Stimulated activated CD8-positive, alpha-beta memory T cell treated with anti-CD3 and anti-CD28 coated beads, Interleukin-7, amount 100 ng/mL, for 1 hour (primary cell): ENCODE results near the gene KIAA1671.
A peak's percentile ranks its signal among the peaks of the same experiment; 100 is the strongest.
"Not testable (repeated sequence)": the region's sequence is repeated elsewhere in the genome, so short reads cannot be mapped to it uniquely, and the experiment has no call there.

Source experiments
- DNase-seq, 2 donors: peaks; one replicate each; pipeline ENCODE4 v3.0.0-alpha.2; 2020; ENCODE audit warnings: low read depth in 2 of 2

The KIAA1671 gene

DNA sequence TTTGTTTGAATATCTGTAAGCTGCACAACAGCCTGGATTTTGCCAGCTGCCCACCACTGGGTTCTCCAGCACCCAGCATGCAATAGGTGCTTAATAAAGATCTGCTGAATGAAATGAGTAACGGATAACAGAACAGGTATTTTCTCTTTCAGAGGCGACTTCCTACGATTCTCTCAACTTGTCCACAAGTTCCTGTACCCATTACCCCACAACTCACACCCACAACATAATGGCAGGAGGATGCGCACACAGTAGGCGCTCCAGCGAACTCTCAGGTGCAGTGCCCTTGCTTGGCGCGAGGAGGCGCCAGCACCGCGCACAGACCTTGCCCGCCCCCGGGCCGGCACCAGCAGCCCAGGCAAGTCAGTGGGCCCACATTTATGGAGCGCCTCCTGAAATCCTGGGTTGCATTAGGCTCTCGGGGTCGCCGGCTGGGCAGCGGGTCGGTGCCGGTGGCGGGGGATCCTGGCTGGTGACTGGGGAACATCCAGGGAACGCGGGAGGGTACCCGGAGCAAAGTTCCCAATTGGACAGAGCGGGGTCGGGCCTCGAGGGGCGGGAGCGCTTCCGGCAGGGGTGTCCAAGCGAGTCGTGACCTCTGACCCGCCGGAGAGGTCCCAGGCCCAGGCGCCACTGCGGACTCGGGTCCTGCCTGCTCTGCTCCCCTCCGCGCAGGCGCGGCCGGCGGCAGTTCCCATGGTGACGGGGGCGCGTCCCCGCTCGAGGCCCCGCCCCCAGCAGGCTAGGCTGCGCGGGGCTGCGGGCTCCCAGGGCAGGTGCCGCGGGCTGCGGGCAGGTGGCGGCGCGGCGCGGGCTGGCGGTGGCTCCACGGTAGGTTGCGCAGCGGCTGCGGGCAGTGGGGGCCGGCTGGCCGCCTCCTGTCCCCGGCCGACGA, at the start of gene KIAA1671:
TSS of gene KIAA1671 (plus strand) at position 775 of the 895 bp plus-strand sequence. CDS start 75,284 bp downstream, outside the sequence.
- peak; percentile 66 to 73 for DNase-seq

DNA sequence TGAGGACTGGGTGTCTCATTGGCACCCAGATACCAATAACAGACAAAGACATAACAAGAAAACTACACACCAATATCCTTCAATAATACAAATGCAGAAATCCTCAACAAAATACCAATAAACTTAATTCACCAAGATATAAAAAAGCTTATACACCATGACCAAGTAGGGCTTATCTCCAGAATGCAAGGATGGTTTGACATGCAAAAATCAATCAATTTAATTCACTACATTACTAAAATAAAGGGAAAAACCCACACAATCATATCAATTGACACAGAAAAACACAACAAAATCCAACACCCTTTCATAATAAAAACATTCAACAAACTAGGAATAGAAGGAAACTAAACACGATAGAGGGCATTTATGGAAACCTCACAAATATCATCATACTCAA, 46.6 kb upstream of the KIAA1671 start:
- DNase-seq: no peak

GRCh38 chr22:24907101-24907500, 45.4 kb upstream of the KIAA1671 start:
- not testable (repeated sequence) for DNase-seq

DNA sequence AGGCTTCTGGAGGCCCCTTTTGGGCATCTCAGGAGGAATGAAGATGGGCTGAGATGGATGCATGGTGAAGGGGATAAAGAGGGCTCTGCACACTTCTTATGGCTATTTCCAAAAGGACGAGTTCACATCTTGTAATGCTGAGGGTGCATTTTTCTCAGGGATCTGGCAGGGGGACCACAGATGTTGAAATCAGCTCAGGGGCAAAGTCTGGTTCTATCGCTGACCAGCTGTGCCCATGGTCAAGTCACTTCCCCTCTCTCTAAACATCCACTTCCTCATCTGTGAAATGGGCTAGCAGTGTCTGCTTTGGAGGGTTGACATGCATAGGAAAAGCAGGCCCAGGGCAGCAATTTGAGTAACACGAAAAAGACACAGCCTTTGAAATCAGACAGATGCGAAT, 32.5 kb upstream of the KIAA1671 start:
- no peak for DNase-seq

DNA sequence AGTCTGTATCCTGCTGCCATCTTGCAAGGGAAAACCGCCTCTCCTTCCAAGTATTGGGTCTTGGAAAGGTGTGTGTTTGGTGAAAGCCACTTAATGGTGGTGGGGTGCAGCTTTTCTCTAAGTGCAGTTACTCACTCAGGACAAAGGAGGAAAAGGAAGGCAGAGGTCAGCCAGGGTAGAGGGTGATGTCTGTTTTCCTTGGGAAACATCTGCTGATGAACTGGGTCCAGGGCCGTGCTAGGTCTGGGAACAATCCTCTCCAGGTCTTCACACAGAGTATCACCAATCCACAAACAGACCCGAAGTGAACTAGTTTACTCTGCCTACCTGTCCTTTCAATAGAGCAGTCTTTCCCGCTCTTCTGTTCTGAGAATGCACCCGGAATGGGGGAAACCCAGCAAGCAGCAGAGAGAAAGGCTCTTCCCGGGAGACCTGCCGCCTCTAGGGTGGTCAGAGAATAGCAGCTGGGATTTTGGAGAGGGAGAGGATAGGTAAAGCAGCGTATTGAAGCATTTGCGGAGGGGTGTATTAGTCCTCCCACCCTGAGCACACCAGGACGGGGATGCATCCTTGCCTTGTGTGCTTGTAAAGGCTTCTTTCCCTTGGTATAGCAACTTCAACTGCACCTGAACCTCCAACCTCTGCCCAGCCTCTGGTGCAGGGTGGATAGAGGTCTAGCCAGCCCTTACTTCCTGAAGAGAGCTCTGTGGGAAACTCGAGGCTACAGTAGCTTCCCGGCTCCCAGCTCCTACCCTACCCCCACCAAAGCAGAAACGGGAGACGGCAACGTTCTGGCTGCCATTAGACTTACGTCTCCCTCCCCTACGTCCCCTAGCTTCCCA, 26.7 kb upstream of the KIAA1671 start:
- DNase-seq: no peak

- no peak for DNase-seq
Measured at GRCh38 chr22:24926428-24926725, 26.1 kb upstream of the KIAA1671 start.

- no peak for DNase-seq
Measured at GRCh38 chr22:24926849-24927579, 25.5 kb upstream of the KIAA1671 start.

DNA sequence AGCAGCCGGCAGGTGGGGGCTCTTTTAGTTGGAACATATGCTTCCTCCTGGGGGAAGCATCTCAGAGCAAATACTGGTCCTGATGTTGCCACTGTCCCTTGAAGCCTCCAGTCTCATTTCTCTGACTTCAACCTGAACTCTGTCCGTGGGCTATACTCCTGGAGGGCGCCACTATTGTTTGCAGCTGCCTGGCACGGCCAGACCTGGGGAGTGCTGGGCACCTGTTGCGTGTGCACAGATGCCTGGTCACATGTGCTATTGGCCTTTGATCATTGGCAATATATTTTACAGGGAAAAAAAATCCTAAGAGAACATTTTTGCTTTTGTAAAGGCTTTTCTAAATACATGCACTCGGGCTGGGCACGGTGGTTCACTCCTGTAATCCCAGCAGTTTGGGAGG, 24.2 kb upstream of the KIAA1671 start:
- DNase-seq: no peak

DNA sequence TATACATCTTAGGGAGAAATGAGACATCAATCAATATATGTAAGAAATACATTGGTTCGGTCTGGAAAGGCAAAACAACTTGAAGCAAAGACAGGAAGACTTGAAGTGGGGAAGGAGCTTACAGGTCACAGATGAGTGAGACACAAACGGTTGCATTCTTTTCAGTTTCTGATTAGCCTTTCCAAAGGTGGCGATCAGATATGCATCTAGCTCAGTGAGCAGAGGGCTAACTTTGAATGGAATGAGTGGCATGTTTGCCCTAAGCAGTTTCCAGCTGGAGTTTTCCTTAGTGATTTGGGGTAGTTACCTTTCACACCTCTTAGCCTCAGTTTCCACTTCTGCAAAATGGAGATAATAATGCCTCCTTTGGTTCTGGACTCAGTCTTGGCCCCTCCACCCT, 21.8 kb upstream of the KIAA1671 start:
- no peak for DNase-seq

DNA sequence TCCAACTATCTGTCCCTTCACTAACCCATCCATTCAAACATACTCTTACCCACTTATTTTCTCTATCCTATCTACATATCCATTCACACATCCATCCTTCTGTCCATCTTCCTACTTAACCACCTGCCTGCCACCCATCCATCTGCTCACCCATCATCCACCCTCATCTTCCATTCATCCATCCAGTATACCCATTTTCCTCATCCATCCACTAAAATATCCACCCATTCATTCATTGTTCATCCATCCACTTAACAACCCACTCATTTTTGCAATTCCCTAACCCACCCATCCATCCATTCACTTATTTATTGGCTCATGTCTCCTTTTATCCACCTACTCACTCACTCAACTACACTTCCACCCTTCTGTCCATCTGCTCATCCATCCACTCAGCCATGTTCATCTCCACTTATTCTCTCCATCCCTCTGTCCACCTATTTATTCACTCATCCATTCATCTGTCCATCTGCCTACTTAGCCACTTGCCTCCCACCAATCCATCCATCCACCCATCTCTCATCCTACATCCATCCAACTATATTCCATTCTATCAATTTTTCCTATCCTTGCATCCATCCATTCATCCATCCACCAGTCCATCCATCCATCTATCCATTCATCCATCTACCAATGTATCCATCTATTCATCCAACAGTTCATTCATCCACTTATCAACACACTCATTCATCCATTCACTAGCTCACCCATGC, 16.6 kb upstream of the KIAA1671 start:
- no peak for DNase-seq

DNA sequence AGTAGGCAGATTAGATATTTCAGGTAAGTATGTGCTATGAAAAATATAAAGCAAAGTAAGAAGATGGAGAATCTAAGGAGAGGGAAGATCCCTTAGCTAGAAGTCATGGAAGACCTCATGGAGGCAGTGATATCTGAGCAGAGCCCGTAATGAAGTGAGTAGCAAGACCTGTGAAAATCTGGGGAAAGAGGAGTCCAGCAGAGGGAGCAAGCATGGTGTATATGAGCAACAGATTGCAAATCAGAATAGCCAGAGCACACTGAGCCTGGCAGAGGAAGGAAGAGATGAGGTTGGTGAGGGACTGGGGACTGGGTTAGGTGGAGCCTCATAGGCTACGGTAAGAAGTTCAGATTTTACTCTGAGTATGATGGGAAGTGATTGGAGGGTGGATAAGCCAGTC, 15.4 kb upstream of the KIAA1671 start:
- no peak for DNase-seq

- no peak for DNase-seq
Measured at GRCh38 chr22:24938741-24939341, 13.7 kb upstream of the KIAA1671 start.

DNA sequence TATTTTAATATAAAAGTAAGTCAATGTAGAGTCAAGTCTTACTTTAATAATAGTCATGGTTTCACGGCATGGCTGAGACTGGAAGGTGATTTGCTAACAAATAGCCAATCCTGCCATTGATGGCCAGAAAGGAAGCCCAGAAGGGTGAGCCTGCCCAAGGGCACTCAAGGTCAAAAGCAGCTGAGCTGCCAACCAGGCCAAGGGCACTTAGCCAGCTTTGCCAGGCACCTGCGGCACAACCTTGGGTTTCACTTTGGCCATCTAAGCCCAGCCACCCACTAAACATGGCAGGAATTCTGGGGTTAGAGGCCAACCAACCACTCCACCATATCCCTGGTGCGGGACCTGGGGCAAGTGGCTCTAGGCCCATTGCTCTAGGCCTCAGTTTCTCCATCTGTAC, 10.2 kb upstream of the KIAA1671 start:
- no peak for DNase-seq

DNA sequence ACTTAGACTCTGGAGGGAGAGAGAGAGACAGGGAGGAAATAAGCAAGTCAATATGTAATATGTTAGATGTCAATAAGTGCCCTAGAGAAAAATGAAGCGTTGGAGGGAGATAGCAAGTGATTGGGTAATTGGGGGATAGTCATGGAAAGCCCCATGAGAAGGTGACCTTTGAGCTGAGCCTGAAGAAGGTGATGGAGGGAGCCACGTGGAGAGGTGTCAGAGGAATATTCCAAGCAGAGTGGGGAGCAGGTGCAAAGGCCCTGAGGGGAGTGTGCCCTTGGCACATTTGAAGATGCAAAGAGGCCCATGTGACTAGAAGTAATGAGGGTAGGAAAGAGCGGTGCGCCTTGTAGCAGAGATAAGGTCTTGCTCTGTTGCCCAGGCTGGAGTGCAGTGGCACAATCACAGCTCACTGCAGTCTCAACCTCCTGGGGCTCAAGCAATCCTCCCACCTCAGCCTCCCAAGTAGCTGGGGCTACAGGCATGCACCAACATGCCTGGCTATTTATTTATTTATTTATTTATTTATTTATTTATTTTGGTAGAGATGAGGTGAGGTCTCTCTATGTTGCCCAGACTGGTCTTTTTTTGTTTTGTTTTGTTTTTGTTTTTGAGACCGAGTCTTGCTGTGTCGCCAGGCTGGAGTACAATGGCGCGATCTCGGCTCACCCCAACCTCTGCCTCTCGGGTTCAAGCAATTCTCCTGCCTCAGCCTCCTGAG, 8.1 kb upstream of the KIAA1671 start:
- DNase-seq: no peak

DNA sequence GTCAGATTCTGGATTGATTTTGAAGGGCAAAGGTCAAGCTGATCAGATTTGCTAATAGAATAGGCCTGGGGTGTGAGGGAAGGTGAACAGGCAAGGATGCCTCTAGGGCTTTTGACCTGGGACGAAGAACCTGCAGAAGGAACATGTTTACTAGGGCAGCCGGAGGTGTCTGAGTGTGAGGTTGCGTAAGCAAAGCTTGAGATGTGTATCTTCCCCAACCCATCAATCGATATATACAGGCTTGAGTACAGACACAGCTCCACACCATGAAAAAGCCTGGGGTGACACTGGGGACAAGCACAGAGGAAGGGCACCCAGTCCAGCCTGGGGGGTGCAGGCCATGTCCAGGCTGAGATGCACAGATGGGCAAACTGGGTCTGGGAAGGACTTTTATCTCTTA, 7.1 kb upstream of the KIAA1671 start:
- DNase-seq: no peak

GRCh38 chr22:24947383-24947782, 5.1 kb upstream of the KIAA1671 start:
- no peak for DNase-seq

GRCh38 chr22:24947881-24948280, 4.6 kb upstream of the KIAA1671 start:
- DNase-seq: no peak

DNA sequence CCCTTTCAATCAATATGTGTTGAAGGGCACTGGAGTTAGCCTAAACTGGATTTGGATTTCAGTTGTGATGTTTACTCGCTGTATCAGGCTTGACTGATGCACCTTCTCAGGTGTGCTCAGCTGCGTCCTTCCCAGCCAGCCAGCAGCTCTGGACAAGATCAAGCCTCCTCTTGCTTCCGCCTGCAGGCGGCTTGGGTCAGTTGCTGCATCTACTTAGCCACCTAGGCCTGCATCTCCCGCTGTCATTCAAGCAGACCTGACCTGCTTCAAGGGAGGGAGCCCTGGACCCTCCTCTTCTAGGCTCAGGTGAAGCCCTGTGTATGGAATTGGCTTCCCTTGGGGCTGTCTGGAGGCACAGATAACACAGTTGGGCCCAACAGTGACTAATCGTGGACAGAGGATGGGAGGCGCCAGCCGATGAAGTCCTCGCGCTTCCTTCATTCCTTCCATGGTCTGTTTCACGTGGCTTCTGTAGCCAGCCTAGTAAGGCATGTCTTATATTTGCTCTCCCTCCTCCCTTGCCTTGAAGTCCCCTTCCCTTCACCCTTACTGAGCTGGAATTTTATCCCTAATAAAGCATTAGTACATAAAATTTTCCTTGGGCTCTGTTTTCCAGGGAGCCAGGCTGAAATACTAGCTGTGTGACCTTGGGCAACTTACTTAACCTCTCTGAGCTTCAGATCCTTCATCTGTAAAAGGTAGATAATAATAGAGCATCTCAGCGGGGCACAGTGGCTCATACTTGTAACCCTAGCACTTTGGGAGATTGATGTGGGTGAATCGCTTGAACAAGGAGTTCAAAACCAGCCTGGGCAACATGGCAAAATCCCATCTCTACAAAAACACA, 3.9 kb upstream of the KIAA1671 start:
- no peak for DNase-seq

DNA sequence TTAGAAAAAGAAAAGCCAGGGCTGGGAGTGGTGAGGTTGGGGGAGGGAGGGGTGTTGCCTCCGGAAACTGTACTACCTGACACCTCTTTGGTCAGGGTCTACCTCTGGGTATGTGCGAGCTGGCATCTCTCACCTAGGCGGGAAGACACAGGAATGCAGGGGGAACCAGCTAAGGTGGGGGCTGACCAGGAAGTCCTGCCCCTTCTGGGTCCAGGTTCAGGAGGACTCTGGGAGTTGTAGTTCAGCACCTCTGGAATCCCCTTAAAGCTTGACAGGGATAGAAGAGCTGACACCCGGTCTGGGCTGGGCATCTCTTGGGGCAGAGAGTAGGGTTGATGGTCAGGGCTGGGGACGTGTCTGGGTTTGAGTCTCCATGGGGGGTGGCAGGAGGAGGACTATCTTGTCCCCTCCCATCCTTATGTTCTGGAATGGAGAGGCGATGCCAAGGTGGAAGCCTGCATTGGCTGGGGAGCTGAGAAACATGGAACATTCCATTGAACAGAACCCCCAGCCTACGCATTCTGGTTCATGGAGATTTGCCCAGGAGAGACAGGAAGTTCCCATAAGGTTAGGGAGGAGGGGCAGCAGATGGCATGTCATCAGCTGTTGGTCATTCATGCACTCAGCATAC, 2.1 kb upstream of the KIAA1671 start:
- DNase-seq: no peak
